GM21447 (cell line): ENCODE data around the gene DIAPH2.

Experiments used
- ATAC-seq: cut with Tn5 transposase; IDR thresholded peaks from one replicate; pipeline ENCODE4 v1.9.1; 2021; ENCODE audit not compliant: unreplicated experiment

Gene DIAPH2

GRCh38 chrX:97268182-97268680, 583.6 kb downstream of the DIAPH2 start:
- ATAC-seq: no peak

DNA sequence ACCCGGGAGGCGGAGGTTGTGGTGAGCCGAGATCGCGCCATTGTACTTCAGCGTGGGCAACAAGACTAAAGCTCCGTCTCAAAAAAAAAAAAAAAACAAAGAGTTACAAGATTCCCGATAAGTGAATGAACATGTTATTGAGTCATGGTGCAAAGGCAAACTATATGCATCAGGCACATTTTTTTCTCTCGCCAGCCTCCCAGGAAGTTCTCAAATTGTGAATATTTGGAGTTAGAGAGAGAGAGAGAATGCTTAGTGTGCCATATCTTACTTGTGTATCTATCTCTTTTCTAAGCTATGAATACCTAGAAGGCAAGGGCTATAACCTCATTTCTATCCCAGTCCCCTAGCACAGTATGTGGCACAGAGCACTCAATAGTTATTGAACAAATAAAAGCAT, 599.9 kb downstream of the DIAPH2 start:
- no peak for ATAC-seq

GRCh38 chrX:97290199-97290598, 605.6 kb downstream of the DIAPH2 start:
- ATAC-seq: no peak

GRCh38 chrX:97294041-97294440, 609.4 kb downstream of the DIAPH2 start:
- no peak for ATAC-seq

- ATAC-seq: no peak
These were observed 611.3 kb downstream of the DIAPH2 start for GRCh38 chrX:97295954-97296353.

- ATAC-seq: no peak
These were observed 622.3 kb downstream of the DIAPH2 start for GRCh38 chrX:97306771-97307470.

DNA sequence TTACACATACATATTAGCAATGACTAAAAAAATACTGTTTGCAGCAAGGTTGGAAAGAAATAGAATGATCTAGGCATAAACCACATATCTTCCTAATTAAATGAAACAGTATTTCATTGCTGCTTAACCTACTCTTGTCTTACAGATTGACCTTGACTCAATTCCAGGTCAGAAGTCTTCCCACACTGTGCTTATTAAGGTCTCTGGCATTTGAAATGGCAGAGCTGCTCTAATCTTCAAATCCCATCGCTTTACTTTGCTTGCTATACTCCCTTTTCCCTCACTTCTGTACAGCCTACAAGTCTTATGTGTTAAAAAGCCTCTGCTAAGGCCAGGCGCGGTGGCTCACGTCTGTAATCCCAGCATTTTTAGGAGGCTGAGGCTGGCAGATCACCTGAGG, 623.5 kb downstream of the DIAPH2 start:
- ATAC-seq: no peak

DNA sequence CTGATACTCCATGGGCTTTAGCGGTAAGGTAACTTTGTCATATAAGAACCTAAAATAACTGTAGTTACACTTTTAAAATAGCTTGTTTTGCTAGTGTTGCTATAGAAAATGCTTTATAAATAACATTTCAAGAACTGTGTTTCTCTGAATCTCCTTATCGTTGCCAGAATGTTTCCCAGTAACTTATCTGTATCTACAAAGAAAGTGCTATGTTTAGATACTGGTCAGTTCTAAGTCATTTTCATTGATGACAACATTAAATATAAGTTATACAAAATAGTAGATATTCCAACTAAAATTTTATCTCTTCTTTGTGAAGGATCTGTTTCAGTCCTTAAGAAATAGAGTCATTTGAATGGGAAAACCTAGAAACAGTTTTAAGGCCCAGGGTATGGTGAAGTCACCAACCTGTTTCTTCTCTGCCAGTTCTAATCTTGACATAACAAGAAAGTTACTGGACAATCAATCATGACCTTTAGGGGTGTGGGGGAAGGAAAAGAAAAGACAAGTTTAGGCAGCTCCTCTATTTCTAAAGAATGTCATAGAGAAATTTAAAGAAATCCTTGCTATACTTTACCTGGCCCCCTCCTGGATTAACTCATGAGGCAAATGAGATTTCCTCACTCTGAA, 625.0 kb downstream of the DIAPH2 start:
- no peak for ATAC-seq

GRCh38 chrX:97310373-97310772, 625.7 kb downstream of the DIAPH2 start:
- ATAC-seq: no peak

- no peak for ATAC-seq
These were observed 626.6 kb downstream of the DIAPH2 start for GRCh38 chrX:97311066-97311778.

DNA sequence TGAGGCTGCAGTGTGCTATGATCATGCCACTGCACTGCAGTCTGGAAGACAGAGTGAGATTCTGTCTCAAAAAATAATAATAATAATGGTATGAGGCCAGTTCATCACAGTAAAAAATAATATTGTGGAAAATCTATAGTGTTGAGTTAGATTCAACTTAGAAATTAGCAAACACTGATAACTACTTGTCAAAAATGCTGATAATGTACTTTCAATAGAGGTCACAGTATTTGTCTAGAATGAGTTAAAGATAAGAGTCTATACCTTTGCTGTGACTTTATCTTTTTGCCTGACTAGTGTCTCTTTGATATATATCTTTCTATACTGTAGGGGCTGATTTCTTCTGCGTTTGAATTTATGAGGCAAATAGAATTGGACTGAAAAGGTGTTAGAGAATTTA, 629.7 kb downstream of the DIAPH2 start:
- no peak for ATAC-seq

GRCh38 chrX:97315939-97316338, 631.3 kb downstream of the DIAPH2 start:
- ATAC-seq: no peak

DNA sequence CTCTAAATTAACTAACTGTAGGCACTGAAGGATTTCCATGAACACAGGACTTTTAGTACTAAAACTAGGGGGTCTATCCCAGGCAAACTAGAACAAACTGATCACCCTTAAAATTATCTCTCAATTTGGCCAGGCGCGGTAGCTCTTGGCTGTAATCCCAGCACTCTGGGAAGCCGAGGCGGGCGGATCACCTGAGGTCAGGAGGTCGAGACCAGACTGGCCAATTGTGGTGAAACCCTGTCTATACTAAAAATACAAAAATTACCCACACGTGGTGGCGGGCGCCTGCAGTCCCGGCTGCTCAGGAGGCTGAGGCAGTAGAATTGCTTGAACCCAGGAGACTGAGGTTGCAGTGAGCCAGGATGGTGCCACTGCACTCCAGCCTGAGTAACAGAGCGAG, 635.7 kb downstream of the DIAPH2 start:
- ATAC-seq: no peak

GRCh38 chrX:97322401-97322800, 637.8 kb downstream of the DIAPH2 start:
- ATAC-seq: no peak

- ATAC-seq: peak; percentile 95
These were observed 641.8 kb downstream of the DIAPH2 start for GRCh38 chrX:97326456-97326855.

DNA sequence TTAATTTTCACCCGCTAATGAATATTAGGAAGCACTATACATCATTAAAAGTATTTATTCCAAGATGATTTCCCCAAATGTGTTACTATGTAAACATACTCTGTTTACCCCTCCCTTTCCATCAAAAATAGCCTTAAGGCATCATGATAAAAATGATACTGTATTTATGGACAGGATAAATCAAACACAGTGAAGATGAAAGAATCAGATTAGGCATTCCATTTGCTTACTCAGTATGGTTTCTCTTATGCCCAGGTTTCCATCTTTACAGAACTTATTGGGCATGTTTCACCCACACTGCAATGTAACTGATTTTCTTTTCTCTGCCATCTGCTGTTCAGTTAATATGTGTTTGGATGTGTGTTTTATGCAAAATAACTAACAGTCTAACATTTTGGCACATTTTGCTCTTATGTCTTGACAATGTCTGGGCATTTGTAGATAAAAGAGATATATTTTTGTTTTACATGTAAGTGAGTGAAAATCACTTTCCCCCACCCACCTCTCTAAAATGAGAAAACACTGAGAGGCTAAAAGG, 644.3 kb downstream of the DIAPH2 start:
- ATAC-seq: no peak

DNA sequence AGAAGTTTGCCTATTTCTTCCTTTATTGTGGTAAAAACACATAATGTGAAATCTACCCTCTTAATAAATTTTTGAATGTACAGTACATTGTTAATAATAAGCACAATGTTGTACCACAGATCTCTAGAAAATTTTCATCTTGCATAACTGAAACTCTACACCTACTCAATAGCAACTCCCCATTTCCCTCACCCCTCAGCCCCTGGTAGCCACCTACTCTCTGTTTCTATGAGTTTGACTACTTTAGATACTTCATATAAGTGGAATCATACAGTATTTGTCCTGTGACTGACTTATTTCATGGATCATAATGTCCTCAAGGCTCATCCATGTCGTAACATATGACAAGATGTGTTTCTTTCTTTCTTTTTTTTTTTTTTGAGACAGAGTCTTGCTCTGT, 645.5 kb downstream of the DIAPH2 start:
- no peak for ATAC-seq

- ATAC-seq: no peak
These were observed 648.3 kb downstream of the DIAPH2 start for GRCh38 chrX:97332963-97333362.

GRCh38 chrX:97334850-97335249, 650.2 kb downstream of the DIAPH2 start:
- ATAC-seq: no peak

DNA sequence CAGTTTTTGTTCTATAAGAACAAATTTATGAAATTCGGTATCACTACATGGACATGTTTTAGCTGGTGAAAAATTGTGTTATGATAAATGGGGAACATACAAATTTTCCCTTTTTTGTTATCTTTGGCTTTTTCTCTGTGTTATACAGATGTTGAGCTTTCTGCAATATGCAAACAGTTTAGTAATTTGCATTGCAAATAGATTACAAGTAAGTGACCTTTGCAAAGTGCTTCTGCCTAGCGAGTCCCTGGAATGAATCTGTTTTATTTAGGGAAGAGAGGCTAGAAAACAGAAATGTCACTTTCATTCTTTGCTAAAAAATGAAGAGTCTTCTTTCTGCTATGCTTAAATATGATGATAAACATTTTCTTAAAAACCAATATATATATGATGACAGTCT, 660.1 kb downstream of the DIAPH2 start:
- ATAC-seq: no peak

- ATAC-seq: no peak
These were observed 674.3 kb downstream of the DIAPH2 start for GRCh38 chrX:97358941-97359340.

DNA sequence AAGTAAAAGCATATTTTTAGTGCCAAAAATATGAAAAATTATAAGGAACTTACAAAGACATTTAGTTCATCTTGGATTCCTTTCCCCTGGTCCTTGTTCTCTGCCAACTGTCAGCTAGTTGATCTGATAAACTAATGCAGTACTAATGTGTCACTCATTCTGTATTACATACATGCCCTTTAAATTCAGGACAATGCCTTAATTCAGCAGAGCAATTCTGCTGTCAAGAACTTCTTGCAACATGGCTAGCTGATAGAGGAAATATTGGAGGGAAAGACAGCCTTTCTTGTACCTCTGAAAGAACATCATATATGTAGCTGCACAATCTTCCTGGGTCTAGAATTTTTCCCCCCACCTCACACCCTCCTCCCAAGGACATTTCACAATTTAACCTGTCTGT, 679.2 kb downstream of the DIAPH2 start:
- ATAC-seq: no peak
